HEK293T (cell line): ENCODE measurements around the gene GAGE12H.
A peak's percentile ranks its signal among the peaks of the same experiment; 100 is the strongest.
"Not testable (repeated sequence)": the region's sequence is repeated elsewhere in the genome, so short reads cannot be mapped to it uniquely, and the experiment has no call there.

ENCODE experiments used
- CTCF ChIA-PET: fragments of 350-600 bp; formaldehyde crosslinking; extraction: SDS; loops from one replicate; lab custom pipeline; 2021; ENCODE audit warnings: antibody characterized with exemption, inconsistent platforms; lab: Yijun Ruan, JAX
- POLR2A ChIA-PET: fragments of 350-600 bp; formaldehyde crosslinking; extraction: SDS; loops from one replicate; lab custom pipeline; 2020; ENCODE audit warnings: antibody characterized with exemption, inconsistent platforms; lab: Yijun Ruan, JAX
- DNase-seq: peaks from one replicate; pipeline ENCODE4 v3.0.0; 2012; ENCODE audit warnings: mixed read lengths; ENCODE audit errors: extremely low spot score
- ARNT ChIP-seq: fragments of 450-650 bp; IDR thresholded peaks from 2 replicates; pipeline ENCODE4 v1.6.1; 2017; ENCODE audit warnings: mild to moderate bottlenecking
- BHLHE40 ChIP-seq: fragments of 450-650 bp; IDR thresholded peaks from 2 replicates; pipeline ENCODE4 v1.6.1; 2016; ENCODE audit warnings: mild to moderate bottlenecking, moderate library complexity, borderline replicate concordance
- CTBP1 ChIP-seq: fragments of 450-650 bp; IDR thresholded peaks from 2 replicates; pipeline ENCODE4 v1.6.1; 2016; ENCODE audit warnings: borderline replicate concordance
- ELF4 ChIP-seq: fragments of 450-650 bp; IDR thresholded peaks from 2 replicates; pipeline ENCODE4 v1.6.1; 2017; ENCODE audit warnings: antibody characterized with exemption
- FOXA1 ChIP-seq: fragments of 450-650 bp; IDR thresholded peaks from 2 replicates; pipeline ENCODE4 v1.6.1; 2016; ENCODE audit warnings: mild to moderate bottlenecking
- FOXK2 ChIP-seq: fragments of 450-650 bp; IDR thresholded peaks from 2 replicates; pipeline ENCODE4 v1.6.1; 2016; ENCODE audit warnings: mild to moderate bottlenecking
- FOXM1 ChIP-seq: fragments of 450-650 bp; IDR thresholded peaks from 2 replicates; pipeline ENCODE4 v1.6.1; 2017; ENCODE audit warnings: mild to moderate bottlenecking, borderline replicate concordance
- HDGF ChIP-seq: fragments of 450-650 bp; IDR thresholded peaks from 2 replicates; pipeline ENCODE4 v1.6.1; 2017; ENCODE audit warnings: antibody characterized with exemption, borderline replicate concordance
- L3MBTL2 ChIP-seq: fragments of 450-650 bp; conservative IDR thresholded peaks from 2 replicates; pipeline ENCODE4 v1.6.1; 2016; ENCODE audit warnings: mild to moderate bottlenecking
- LEF1 ChIP-seq: fragments of 450-650 bp; IDR thresholded peaks from 2 replicates; pipeline ENCODE4 v1.6.1; 2017; ENCODE audit warnings: mild to moderate bottlenecking, borderline replicate concordance
- NFRKB ChIP-seq: fragments of 450-650 bp; IDR thresholded peaks from 2 replicates; pipeline ENCODE4 v1.6.1; 2016; ENCODE audit warnings: mild to moderate bottlenecking, moderate library complexity
- SP1 ChIP-seq: fragments of 450-650 bp; IDR thresholded peaks from 2 replicates; pipeline ENCODE4 v1.6.1; 2017
- SUZ12 ChIP-seq: fragments of 450-650 bp; IDR thresholded peaks from 2 replicates; pipeline ENCODE4 v1.6.1; 2016; ENCODE audit warnings: mild to moderate bottlenecking
- TARDBP ChIP-seq: fragments of 450-650 bp; IDR thresholded peaks from 2 replicates; pipeline ENCODE4 v1.6.1; 2016
- ZNF384 ChIP-seq: fragments of 450-650 bp; IDR thresholded peaks from 2 replicates; pipeline ENCODE4 v1.6.1; 2016
- TF ChIP-seq, protein P1 (sequence below): fragments of 450-650 bp; IDR thresholded peaks from 2 replicates; pipeline ENCODE4 v1.6.1; 2016

Gene GAGE12H, protein sequence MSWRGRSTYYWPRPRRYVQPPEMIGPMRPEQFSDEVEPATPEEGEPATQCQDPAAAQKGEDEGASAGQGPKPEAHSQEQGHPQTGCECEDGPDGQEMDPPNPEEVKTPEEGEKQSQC

DNA sequence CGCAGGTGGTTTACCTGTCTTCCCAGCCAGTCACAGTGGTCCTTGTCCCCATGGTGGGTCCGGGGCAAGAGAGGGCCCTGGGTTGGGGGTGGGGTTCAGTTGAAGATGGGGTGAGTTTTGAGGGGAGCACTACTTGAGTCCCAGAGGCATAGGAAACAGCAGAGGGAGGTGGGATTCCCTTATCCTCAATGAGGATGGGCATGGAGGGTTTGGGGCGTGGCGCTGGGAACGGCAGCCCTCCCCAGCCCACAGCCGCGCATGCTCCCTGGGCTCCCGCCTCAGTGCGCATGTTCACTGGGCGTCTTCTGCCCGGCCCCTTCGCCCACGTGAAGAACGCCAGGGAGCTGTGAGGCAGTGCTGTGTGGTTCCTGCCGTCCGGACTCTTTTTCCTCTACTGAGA, at the start of gene GAGE12H:
Gene GAGE12H, plus strand, starts transcription at position 301 of the 400 bp plus-strand sequence. CDS start 1,155 bp downstream, outside the sequence.
- DNase-seq, POLR2A ChIA-PET, CTCF ChIA-PET: not testable (repeated sequence)

DNA sequence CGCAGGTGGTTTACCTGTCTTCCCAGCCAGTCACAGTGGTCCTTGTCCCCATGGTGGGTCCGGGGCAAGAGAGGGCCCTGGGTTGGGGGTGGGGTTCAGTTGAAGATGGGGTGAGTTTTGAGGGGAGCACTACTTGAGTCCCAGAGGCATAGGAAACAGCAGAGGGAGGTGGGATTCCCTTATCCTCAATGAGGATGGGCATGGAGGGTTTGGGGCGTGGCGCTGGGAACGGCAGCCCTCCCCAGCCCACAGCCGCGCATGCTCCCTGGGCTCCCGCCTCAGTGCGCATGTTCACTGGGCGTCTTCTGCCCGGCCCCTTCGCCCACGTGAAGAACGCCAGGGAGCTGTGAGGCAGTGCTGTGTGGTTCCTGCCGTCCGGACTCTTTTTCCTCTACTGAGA, 47.9 kb upstream of the GAGE12H start, which contains the start of gene GAGE12C:
Gene GAGE12C, plus strand, starts transcription at position 301 of the 400 bp plus-strand sequence. CDS start 1,155 bp downstream, outside the sequence.
- CTCF ChIA-PET, DNase-seq, POLR2A ChIA-PET: not testable (repeated sequence)

DNA sequence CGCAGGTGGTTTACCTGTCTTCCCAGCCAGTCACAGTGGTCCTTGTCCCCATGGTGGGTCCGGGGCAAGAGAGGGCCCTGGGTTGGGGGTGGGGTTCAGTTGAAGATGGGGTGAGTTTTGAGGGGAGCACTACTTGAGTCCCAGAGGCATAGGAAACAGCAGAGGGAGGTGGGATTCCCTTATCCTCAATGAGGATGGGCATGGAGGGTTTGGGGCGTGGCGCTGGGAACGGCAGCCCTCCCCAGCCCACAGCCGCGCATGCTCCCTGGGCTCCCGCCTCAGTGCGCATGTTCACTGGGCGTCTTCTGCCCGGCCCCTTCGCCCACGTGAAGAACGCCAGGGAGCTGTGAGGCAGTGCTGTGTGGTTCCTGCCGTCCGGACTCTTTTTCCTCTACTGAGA, 38.3 kb upstream of the GAGE12H start, which contains the start of gene GAGE12D:
Gene GAGE12D, plus strand, starts transcription at position 301 of the 400 bp plus-strand sequence. CDS start 1,155 bp downstream, outside the sequence.
- POLR2A ChIA-PET, DNase-seq: not testable (repeated sequence)

DNA sequence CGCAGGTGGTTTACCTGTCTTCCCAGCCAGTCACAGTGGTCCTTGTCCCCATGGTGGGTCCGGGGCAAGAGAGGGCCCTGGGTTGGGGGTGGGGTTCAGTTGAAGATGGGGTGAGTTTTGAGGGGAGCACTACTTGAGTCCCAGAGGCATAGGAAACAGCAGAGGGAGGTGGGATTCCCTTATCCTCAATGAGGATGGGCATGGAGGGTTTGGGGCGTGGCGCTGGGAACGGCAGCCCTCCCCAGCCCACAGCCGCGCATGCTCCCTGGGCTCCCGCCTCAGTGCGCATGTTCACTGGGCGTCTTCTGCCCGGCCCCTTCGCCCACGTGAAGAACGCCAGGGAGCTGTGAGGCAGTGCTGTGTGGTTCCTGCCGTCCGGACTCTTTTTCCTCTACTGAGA, 28.8 kb upstream of the GAGE12H start, which contains the start of gene GAGE12E:
Gene GAGE12E, plus strand, starts transcription at position 301 of the 400 bp plus-strand sequence. CDS start 1,155 bp downstream, outside the sequence.
- CTCF ChIA-PET, DNase-seq, POLR2A ChIA-PET: not testable (repeated sequence)

More for the DNA sequence above, 38.3 kb upstream of the GAGE12H start, which contains the start of gene GAGE12D:
- CTCF ChIA-PET = not testable (repeated sequence)

DNA sequence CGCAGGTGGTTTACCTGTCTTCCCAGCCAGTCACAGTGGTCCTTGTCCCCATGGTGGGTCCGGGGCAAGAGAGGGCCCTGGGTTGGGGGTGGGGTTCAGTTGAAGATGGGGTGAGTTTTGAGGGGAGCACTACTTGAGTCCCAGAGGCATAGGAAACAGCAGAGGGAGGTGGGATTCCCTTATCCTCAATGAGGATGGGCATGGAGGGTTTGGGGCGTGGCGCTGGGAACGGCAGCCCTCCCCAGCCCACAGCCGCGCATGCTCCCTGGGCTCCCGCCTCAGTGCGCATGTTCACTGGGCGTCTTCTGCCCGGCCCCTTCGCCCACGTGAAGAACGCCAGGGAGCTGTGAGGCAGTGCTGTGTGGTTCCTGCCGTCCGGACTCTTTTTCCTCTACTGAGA, 19.2 kb upstream of the GAGE12H start, which contains the start of gene GAGE12F:
Gene GAGE12F, plus strand, starts transcription at position 301 of the 400 bp plus-strand sequence. CDS start 1,155 bp downstream, outside the sequence.
- POLR2A ChIA-PET, DNase-seq, CTCF ChIA-PET: not testable (repeated sequence)

DNA sequence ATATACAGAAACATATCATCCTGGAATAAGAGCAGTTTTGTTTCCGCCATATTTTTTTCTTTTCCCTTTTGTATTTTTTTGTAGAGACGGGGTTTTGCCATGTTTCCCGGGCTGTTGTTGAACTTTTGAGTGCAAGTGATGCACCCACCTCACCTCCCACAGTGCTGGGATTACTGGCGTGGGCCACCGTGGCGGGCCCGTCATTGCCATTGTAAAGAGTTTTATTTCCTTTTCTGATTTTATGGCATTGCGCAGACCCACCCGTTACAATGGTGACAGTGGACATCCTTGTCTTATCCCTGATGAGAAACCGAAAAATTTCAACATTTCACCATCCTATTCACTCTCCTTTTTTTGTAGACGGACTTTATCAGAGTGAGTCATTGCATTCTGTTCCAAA, 11.0 kb upstream of the GAGE12H start:
- DNase-seq, CTCF ChIA-PET, POLR2A ChIA-PET: not testable (repeated sequence)

DNA sequence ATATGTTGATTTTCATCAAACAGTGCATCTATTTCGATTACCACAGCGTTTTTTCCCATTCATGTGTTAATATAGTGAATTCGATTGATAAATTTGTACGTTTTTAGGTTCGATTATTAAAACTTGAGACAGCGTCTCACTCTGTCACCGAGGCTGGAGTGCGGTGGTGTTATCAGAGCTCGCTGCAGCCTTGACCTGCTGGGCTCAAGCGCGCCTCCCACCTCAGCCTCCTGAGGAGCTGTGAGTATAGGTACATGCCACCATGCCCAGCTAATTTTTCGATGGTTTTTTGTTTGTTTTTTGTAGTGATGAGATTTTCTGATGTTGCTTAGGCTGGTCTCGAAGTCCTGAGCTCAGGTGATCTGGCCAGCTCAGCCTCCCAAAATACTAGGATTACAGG, 10.6 kb upstream of the GAGE12H start:
- CTCF ChIA-PET, DNase-seq, POLR2A ChIA-PET: not testable (repeated sequence)

DNA sequence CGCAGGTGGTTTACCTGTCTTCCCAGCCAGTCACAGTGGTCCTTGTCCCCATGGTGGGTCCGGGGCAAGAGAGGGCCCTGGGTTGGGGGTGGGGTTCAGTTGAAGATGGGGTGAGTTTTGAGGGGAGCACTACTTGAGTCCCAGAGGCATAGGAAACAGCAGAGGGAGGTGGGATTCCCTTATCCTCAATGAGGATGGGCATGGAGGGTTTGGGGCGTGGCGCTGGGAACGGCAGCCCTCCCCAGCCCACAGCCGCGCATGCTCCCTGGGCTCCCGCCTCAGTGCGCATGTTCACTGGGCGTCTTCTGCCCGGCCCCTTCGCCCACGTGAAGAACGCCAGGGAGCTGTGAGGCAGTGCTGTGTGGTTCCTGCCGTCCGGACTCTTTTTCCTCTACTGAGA, 9.6 kb upstream of the GAGE12H start, which contains the start of gene GAGE12G:
Gene GAGE12G, plus strand, starts transcription at position 301 of the 400 bp plus-strand sequence. CDS start 1,155 bp downstream, outside the sequence.
- CTCF ChIA-PET, POLR2A ChIA-PET, DNase-seq: not testable (repeated sequence)

DNA sequence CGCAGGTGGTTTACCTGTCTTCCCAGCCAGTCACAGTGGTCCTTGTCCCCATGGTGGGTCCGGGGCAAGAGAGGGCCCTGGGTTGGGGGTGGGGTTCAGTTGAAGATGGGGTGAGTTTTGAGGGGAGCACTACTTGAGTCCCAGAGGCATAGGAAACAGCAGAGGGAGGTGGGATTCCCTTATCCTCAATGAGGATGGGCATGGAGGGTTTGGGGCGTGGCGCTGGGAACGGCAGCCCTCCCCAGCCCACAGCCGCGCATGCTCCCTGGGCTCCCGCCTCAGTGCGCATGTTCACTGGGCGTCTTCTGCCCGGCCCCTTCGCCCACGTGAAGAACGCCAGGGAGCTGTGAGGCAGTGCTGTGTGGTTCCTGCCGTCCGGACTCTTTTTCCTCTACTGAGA, 9.4 kb downstream of the GAGE12H start, which contains the start of gene GAGE2A:
Gene GAGE2A, plus strand, starts transcription at position 301 of the 400 bp plus-strand sequence. CDS start 1,155 bp downstream, outside the sequence.
- POLR2A ChIA-PET, DNase-seq, CTCF ChIA-PET: not testable (repeated sequence)

DNA sequence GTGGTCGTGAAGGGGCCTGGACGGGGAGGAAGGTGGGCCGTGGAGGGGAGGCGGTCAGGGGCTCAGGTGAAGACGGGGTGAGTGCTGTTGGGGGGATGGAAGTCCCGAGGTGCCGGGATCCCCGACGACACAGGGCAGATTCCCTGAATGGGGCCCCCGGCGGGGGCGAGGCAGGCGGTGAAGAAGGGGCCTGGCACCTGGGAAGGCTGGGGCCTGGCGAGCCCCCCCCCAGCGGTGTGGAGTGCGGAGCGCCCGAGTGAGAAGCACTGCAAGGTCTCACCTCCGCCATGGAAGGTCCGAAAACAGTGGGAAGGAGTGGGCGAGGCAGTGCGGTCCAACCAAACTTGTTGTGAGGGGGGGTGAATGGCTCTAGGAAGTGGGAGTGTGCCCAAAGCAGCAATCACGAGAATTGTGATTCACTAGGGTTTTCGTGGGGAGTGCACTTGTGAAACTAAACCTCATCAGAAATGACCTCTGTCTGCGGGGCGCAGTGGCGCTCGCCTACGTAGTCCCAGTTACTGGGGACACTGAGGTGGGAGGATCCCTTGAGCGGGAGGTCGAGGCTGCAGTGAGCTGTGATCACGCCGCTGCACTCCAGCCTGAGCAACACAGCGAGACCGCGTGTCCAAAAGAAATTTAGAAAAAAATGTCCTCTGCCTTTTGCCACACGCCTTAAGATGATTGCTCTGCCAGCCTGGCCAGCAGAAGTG, 10.2 kb downstream of the GAGE12H start:
- POLR2A ChIA-PET, CTCF ChIA-PET, DNase-seq: not testable (repeated sequence)

DNA sequence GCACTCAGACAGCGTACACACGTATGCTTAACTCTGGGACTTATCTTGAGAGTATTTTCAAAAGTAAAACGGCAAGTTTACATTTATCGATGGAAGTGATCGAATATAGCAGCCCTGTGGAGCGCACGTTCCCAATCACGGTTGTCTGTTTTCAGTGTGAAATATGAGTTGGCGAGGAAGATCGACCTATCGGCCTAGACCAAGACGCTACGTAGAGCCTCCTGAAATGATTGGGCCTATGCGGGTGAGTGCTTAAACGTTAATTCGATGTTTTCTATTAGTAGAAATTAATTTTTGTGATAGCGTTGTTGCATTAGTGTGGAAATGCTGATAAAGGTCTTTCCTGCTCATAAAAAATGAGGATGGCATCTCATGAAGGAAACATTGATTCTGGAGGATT, 10.7 kb downstream of the GAGE12H start:
- CTCF ChIA-PET, DNase-seq, POLR2A ChIA-PET: not testable (repeated sequence)

DNA sequence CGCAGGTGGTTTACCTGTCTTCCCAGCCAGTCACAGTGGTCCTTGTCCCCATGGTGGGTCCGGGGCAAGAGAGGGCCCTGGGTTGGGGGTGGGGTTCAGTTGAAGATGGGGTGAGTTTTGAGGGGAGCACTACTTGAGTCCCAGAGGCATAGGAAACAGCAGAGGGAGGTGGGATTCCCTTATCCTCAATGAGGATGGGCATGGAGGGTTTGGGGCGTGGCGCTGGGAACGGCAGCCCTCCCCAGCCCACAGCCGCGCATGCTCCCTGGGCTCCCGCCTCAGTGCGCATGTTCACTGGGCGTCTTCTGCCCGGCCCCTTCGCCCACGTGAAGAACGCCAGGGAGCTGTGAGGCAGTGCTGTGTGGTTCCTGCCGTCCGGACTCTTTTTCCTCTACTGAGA, 19.0 kb downstream of the GAGE12H start, which contains the start of gene GAGE1:
Gene GAGE1, plus strand, starts transcription at position 301 of the 400 bp plus-strand sequence. CDS start 1,155 bp downstream, outside the sequence.
- POLR2A ChIA-PET, CTCF ChIA-PET: not testable (repeated sequence)

DNA sequence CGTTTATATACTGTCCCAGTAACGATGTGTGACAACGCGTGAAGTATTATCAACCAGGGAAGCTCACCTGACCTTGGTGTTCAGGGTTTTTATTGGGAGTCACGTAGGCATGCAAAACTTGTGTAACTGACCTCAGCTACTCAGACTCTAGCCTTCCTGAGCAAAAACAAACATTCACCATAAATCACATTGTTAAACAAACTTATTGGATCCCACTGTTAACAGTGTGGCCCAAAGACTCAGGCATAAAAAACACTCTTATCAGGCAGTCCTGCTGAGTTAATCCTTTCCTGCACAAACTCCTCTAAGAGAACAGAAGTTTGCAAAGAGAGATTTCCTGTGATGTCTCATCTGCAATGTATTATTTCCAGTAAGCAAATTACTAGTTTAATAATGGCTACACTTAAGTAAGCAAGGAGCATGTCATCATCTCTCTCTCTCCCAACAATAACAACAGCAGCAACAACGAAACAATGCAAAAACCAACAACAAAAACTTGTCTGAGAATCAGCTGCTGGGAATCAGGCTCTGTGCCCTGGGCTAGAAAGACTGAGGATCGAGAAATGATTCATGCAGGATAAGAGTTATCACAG, 31.1 kb downstream of the GAGE12H start:
- ChIA-PET POLR2A (no interaction called here), CTCF (interaction anchor here (1.1 kb wide), 1 partner anchor 16 kb away, joined by 3 read pairs; no protein-coding TSS in a partner anchor)
- TF ChIP-seq SP1 (no peak), ELF4 (no peak), CTBP1 (peak; percentile 76; the same call in 1 of the 2 replicates), TARDBP (no peak), L3MBTL2 (no peak; the same call in 1 of the 2 replicates), FOXA1 (no peak), NFRKB (no peak), LEF1 (no peak), HDGF (no peak), ZNF384 (no peak), SUZ12 (no peak), BHLHE40 (no peak), FOXK2 (no peak), ARNT (peak; percentile 75), FOXM1 (0 out of 2 replicates have a peak, but pooled peaks have one; percentile 4)
- TF ChIP-seq, protein P1, sequence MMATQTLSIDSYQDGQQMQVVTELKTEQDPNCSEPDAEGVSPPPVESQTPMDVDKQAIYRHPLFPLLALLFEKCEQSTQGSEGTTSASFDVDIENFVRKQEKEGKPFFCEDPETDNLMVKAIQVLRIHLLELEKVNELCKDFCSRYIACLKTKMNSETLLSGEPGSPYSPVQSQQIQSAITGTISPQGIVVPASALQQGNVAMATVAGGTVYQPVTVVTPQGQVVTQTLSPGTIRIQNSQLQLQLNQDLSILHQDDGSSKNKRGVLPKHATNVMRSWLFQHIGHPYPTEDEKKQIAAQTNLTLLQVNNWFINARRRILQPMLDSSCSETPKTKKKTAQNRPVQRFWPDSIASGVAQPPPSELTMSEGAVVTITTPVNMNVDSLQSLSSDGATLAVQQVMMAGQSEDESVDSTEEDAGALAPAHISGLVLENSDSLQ = peak; percentile 82
- DNase-seq = peak; percentile 36

More for the DNA sequence above, 19.0 kb downstream of the GAGE12H start, which contains the start of gene GAGE1:
- not testable (repeated sequence) for DNase-seq
